GM12892 (cell line): Measurements from ENCODE around the gene RPS14.

Experiments
- POLR2A ChIP-seq: IDR thresholded peaks from 2 replicates; pipeline ENCODE4 v1.6.1; 2011; ENCODE audit warnings: low read depth, low read length, control low read depth
- TAF1 ChIP-seq: IDR thresholded peaks from 2 replicates; pipeline ENCODE4 v1.6.1; 2011; ENCODE audit warnings: low read depth, mild to moderate bottlenecking, control low read depth, low read length, borderline replicate concordance

DNA sequence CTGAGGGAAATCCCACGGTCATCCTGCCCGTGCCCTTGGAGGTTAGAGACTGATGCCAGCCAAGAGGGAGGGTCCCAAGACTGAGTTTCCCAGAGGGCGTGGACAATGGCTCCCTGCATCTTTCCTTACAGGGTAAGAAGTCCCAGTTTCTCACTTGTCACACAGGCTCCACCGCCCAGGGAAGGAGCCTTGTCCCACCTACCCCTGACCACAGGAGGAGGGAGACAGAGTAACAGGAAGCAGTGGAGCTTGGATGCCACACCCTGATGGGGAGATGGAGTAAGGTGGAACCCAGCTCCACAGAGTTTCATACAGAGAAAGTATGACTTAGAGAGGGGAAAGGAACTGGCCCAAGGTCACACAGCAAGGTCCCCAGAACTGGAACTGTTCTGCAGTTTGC is 27.5 kb downstream of the RPS14 start:
- TF ChIP-seq POLR2A = no peak
- TF ChIP-seq TAF1 = no peak
